Activated naive CD4-positive, alpha-beta T cell treated with anti-CD3 and anti-CD28 coated beads, Interleukin-2, amount 50 U/mL, for 72 hours (primary cell): ENCODE results near the gene PCDH8. TPM values are rescaled to one million over a fixed set of nuclear protein-coding genes. Genes with fewer than 3 reads are reported as not detected.

Experiments used
- ATAC-seq, 2 donors: fragments of 150-1000 bp; cut with Tn5 transposase; 2 replicates each; pipeline ENCODE4 v1.10.0; 2021; ENCODE audit warnings: mild to moderate bottlenecking in 2 of 2, moderate library complexity in 2 of 2
- DNase-seq, 2 donors: peaks; one replicate each; pipeline ENCODE4 v3.0.0; 2021 to 2022; ENCODE audit warnings: low spot score in 2 of 2
- H3K27ac Mint-ChIP-seq, 2 donors: one replicate each; pipeline ENCODE4 v1.8.0; 2022; ENCODE audit warnings: mild to moderate bottlenecking in 2 of 2, mixed read lengths in 2 of 2
- H3K36me3 Mint-ChIP-seq, 2 donors: one replicate each; pipeline ENCODE4 v1.8.0; 2022; ENCODE audit warnings: mixed read lengths in 2 of 2
- H3K9me3 Mint-ChIP-seq, 2 donors: one replicate each; pipeline ENCODE4 v1.8.0; 2022; ENCODE audit warnings: mixed read lengths in 2 of 2
- total RNA-seq, 2 donors: library from RNA; stranded (reverse); gene quantifications; one replicate each; pipeline ENCODE4 v1.2.3, GENCODE V29; 2022

The PCDH8 gene, protein sequence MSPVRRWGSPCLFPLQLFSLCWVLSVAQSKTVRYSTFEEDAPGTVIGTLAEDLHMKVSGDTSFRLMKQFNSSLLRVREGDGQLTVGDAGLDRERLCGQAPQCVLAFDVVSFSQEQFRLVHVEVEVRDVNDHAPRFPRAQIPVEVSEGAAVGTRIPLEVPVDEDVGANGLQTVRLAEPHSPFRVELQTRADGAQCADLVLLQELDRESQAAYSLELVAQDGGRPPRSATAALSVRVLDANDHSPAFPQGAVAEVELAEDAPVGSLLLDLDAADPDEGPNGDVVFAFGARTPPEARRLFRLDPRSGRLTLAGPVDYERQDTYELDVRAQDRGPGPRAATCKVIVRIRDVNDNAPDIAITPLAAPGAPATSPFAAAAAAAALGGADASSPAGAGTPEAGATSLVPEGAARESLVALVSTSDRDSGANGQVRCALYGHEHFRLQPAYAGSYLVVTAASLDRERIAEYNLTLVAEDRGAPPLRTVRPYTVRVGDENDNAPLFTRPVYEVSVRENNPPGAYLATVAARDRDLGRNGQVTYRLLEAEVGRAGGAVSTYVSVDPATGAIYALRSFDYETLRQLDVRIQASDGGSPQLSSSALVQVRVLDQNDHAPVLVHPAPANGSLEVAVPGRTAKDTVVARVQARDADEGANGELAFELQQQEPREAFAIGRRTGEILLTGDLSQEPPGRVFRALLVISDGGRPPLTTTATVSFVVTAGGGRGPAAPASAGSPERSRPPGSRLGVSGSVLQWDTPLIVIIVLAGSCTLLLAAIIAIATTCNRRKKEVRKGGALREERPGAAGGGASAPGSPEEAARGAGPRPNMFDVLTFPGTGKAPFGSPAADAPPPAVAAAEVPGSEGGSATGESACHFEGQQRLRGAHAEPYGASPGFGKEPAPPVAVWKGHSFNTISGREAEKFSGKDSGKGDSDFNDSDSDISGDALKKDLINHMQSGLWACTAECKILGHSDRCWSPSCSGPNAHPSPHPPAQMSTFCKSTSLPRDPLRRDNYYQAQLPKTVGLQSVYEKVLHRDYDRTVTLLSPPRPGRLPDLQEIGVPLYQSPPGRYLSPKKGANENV
- not detected for total RNA-seq

DNA sequence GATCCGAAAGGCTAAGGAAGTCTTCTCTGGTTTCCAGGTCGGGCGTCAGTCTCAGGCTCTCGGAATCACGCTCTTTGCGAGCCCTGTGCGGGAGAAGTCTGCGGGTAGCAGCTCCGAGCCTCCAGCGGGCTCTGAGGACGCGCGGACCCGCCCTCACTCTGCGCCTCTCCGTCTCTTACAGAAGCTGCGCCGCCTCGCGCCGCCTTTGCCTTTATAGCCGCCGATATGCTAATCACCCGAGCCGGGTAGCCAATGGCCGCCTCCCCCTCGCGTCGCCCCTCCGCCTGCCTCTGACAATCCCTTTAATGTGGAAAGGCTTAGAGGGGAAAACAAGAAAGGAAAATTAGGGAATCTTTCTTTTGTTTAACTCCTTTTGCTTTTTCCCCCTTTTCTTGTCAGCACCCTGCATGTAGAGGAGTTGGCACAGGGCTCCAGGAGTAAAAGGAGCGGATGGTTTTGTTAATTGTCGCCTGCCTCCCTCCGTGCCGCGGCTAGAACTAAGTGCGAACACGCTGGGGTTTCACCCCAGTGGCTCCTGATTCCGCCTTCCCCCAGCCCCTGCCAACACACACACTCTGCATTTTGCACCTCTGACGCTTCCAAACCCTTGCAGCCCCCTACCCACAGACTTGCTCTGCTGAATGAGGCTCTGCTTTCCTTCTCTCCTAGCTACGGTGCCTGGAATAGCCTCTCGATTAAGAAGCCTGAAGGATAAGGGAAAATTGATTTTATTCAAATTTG is at the start of gene PCDH8:
PCDH8 (minus strand) TSS at position 186 of the 741 bp plus-strand sequence. CDS start 204 bp downstream, outside the sequence.
- ATAC-seq: no peak
- DNase-seq: peak in 1 of 2 donors; percentile 11
- Mint-ChIP-seq H3K36me3 (peaks cover 23 to 36% of the 10 kb centered on the region in 2 donors), H3K27ac (peak within 1 kb of the TSS in 1 of 2 donors; percentile 94), H3K9me3 (peaks cover 0 to 6% of the 10 kb centered on the region in 2 donors)

DNA sequence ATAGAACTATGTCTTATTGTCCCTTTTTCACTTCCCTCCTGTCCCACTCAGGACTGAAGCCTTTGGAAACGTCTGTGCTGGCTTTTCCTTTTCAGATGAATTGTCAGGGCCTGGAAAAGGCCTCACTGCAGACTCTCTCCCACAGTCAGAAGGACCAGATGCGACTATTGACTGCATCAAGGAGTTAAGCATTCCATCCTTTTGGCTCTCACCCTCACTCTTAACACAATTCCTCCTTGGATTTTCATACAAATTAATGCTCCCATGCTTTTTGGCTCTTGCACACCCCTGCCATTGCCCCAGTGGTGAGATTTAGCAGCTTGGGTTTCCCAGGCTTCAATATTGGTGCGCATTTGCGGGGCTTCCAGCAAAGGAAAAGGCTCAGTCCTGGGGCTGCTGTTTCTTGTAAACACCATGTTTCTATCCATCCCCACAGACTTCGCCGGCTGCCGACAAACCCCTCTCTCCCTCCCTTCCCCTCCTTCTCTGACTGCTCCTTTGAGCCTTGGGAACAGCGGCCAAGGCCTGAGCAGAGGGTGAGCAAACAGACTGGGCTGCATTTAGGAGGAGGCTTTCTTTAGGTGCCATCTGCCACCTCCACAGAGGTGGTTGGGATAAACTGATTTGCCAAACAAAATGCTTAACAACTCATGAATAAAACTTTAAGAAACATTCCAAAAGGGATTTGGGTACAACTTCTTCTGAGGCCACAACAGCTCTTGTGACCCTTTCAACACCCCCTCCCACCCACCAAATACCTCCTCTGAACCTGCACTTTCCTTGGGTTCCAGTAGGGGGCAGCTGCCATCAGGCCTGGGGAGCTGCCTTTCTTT is 48.6 kb upstream of the PCDH8 start:
- no peak for ATAC-seq
- H3K9me3 Mint-ChIP-seq: no peaks in the 10 kb centered on the region
- H3K27ac Mint-ChIP-seq: no peak overlapping the region
- no peaks in the 10 kb centered on the region for H3K36me3 Mint-ChIP-seq
- DNase-seq: peak in 1 of 2 donors; percentile 7

DNA sequence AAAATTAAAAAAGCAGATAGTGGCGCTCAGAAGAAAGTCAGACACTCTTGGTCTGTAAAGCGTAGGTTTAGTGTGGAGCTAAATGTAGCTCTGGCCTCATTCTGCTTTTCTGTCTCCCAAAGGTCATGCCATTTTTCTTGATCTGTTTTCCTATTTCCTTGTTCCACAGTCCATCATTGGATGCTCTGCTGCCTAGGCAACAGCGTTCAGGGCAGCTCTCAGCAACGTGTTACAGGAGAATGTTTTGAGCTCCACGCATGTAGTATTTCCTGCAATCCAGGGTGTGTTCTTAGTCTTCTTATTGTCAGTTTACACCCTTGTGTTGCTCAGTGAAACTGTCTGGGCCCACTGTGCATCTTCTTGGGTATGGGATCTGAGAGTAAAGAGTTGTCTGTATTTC is 46.0 kb upstream of the PCDH8 start:
- Mint-ChIP-seq H3K36me3 (no peaks in the 10 kb centered on the region), H3K9me3 (peaks cover 0 to 9% of the 10 kb centered on the region in 2 donors), H3K27ac (no peak overlapping the region)
- DNase-seq: no peak
- no peak for ATAC-seq

DNA sequence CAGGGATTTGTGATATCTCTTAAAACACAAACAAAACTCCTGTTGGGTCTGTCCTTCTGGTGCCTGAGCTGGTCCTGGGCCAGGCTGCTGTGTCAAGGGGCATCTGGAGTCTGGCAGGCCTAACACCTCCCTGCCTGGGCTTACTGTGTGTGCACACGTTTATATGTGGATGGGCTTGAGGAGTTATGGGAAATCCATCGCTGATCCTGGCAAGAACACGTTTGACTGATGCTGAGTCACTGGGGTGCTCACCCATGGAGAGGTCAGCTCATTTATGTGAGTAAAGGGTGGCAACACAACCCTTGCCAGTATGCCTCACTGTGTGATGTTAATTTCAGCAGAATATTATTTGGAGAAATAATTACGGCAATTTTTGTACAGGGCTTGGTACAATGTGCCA is 44.5 kb upstream of the PCDH8 start:
- Mint-ChIP-seq H3K27ac (no peak overlapping the region), H3K9me3 (peaks cover 0 to 9% of the 10 kb centered on the region in 2 donors), H3K36me3 (no peaks in the 10 kb centered on the region)
- DNase-seq (no peak), ATAC-seq (no peak)

DNA sequence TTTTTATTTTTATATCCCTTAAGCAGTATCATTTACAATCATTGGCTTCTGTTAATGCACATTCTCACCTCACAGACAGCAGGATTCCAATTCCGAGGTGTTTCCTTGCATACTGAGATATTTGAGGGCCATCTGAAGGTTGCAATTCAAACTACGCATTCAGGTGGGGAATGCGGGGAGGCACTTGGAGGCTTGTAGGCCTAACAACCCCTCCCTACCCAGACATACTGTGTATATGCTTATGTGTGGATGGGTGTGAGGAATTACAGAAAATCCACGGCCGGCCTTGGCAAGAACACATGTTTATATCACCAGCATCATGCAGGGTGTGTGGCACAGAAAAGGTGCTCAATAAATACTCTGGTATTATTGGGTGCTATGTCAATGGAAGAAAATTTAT is 43.3 kb upstream of the PCDH8 start:
- no peaks in the 10 kb centered on the region for H3K36me3 Mint-ChIP-seq
- ATAC-seq (no peak), DNase-seq (no peak)
- H3K9me3 Mint-ChIP-seq: peaks cover 0 to 9% of the 10 kb centered on the region in 2 donors
- H3K27ac Mint-ChIP-seq: no peak overlapping the region

DNA sequence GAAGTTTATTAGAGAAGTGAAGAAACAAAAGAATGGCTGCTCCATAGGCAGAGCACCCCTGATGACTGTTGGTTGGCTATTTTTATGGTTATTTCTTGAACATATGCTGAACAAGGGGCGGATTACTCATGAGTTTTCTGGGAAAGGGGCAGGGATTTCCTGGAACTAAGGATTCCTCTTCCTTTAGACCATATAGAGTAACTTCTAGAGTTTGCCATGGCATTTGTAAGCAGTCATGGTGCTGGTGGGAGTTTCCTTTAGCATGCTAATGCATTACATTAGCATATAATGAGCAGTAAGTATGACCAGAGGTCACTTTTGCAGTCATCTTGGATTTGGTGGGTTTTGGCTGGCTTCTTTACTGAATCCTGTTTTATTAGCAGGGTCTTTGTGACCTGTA is 38.7 kb upstream of the PCDH8 start:
- DNase-seq (no peak), ATAC-seq (no peak)
- no peaks in the 10 kb centered on the region for H3K36me3 Mint-ChIP-seq
- peaks cover 0 to 12% of the 10 kb centered on the region in 2 donors for H3K9me3 Mint-ChIP-seq
- H3K27ac Mint-ChIP-seq: no peak overlapping the region

DNA sequence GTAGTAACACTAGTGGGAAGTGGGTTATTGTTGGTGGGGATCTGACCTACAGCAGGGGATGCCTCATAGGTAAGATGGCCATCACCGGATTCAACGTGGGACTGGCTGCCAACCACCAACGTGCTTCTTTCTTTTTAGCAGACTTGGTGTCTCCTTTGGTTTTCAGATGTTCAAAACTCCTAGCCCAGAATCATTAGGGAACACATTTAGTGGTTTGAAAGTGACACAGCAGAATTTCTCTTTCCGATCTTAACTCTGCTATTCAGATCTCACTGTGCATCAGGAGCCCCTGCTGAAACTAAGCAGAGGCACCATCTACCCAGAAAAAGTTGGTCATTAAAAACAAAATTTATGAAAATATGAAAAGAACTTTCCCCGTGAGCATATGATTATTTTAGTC is 36.7 kb upstream of the PCDH8 start:
- DNase-seq: no peak
- no peak overlapping the region for H3K27ac Mint-ChIP-seq
- no peak for ATAC-seq

DNA sequence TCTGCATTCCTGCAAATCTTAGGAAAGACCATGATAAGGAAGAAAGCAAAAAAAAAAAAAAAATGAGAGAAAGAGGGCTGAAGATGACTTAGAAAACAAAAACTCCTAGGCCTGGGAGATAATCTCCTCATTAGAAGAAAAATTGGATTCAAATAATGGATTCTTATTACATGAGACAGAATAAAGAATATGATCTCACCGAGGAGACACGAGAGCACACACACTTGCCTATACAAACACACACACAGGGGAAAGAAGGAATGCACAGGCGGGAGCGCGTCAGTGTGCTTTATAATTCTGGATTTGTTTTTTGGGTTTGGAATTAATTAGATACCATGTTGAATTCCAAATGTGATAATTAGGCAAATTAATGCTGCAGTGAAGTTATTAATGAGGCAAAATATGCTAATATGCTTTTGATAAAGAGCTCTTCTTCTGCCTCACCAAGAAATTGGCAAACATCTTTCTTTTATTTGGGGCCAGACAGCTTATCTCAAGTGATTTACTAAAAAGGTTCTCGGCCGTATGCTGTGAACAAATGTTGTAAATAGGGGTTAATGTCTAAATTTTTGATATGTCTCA is 36.1 kb upstream of the PCDH8 start:
- Mint-ChIP-seq H3K36me3 (no peaks in the 10 kb centered on the region), H3K9me3 (peaks cover 0 to 4% of the 10 kb centered on the region in 2 donors), H3K27ac (no peak overlapping the region)
- no peak for DNase-seq
- no peak for ATAC-seq

More for the DNA sequence above, 36.7 kb upstream of the PCDH8 start:
- H3K9me3 Mint-ChIP-seq: peaks cover 0 to 4% of the 10 kb centered on the region in 2 donors
- no peaks in the 10 kb centered on the region for H3K36me3 Mint-ChIP-seq

DNA sequence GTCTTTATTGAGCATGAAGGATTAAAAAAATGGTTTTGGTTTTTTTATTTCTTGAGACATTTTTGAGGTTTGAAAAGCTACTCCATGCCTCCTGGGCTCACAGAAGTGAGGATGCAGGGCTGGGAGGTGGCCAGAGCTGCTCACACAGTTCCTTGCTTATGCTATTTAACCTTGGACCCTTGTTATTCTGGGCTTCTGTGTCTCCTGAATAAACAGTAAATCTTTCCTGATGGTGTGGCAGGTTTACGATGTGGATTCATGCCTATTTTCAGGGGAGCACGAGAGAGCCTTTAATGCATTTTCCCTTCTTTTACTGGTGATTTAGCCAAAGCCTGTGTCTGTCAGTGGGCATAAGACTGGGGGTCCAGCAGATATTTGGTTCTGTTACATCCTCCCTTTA is 34.3 kb upstream of the PCDH8 start:
- Mint-ChIP-seq H3K36me3 (no peaks in the 10 kb centered on the region), H3K9me3 (peaks cover 0 to 8% of the 10 kb centered on the region in 2 donors), H3K27ac (no peak overlapping the region)
- ATAC-seq (no peak), DNase-seq (no peak)

DNA sequence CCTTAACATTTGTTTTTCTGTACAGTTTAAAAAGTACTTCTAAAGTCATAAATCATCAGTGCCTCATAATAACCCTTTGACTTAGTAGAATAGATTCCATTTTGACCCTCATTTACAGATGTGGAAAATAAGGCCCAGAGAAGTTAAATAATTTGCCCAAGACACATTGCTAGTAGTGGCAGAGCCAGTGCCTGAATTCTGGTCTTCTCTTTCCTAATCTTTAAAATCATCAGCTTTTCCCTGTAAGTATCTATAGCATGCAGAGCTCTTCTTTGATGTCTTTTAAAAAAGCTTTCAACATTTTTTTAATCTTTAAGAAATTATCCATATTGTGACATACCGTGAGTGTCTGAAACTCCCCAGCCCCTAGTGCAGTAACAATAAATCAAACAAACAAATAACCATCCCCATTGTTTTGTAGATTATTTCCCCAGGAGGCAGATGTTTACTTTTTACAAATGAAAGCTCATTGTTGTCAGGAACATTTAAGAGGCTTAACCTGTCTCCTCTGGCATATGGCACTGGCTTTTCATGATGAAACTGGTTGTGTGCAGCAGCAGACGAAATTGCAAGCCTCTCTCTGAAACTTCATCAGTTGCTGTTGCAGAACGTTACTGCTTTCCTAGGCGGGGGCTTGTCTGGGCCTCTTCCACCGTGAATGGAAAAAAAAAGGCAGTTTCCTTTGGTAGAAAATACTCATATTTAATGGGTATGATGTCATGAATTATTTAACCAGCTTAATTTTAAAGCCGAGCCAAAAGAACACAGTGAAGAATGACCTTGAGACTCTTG is 31.7 kb upstream of the PCDH8 start:
- DNase-seq: no peak
- Mint-ChIP-seq H3K9me3 (peaks cover 5 to 24% of the 10 kb centered on the region in 2 donors), H3K27ac (no peak overlapping the region), H3K36me3 (peaks cover 8 to 17% of the 10 kb centered on the region in 2 donors)
- no peak for ATAC-seq

DNA sequence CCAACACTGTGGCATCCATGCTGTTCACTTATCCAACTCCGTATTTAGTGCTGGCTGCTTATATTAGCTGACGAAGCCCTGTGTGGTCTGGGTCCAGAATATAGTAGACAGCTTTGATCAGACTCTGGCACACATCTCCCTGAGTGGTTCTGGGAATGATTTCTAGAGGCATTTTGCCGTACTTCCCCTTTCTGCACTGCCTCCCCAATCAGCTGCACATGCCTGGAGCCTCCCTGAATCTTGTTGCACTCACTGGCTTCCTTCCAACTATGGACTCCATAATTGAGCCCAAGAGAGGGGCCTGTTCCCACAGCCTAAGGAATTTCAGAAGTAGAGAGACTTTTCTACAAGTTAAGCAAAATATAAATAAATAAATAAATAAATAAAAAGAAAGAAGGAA is 30.4 kb upstream of the PCDH8 start:
- peaks cover 9 to 26% of the 10 kb centered on the region in 2 donors for H3K9me3 Mint-ChIP-seq
- H3K36me3 Mint-ChIP-seq: peaks cover 18 to 22% of the 10 kb centered on the region in 2 donors
- H3K27ac Mint-ChIP-seq: no peak overlapping the region
- ATAC-seq (no peak), DNase-seq (no peak)

DNA sequence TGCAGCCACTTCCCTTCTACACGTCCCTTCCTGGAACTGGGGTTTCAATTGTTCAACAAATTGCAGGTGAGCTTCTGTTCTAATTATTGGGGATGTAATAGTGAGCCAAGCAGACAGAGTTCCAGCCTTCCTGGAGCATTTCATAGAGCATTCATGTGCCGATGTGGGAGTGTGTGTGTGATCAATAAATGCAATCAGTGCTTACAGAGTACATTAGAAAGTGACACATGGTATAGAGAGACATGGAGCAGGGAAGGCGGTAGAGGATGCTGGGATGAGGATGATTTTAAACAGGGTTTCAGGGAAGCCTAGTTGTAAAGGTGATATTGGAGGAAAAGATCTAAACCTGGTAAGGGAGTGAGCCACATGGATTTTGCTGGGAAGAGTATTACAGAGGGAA is 21.7 kb upstream of the PCDH8 start:
- Mint-ChIP-seq H3K36me3 (peaks cover 4 to 10% of the 10 kb centered on the region in 2 donors), H3K27ac (no peak overlapping the region), H3K9me3 (peaks cover 6 to 10% of the 10 kb centered on the region in 2 donors)
- DNase-seq: no peak
- no peak for ATAC-seq

DNA sequence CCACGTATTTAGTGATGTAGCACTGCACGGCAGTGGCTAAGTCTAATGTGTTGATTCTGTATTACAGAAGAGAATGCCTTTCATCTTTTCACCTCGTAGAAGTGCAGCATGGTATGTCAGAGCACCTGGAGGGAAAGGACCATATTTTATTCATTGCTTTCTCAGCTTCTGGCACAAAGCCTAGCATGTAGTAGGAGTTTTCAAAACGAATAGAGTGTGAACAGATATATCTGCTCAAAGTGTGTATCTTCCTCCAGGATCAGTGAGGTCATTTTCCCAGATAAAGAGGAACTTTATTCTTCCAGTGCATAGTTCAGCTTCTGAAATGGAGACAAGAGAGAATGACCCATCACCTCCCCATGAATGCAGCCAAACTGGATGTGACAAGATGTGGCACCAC is 21.2 kb upstream of the PCDH8 start:
- no peak for ATAC-seq
- H3K27ac Mint-ChIP-seq: no peak overlapping the region

DNA sequence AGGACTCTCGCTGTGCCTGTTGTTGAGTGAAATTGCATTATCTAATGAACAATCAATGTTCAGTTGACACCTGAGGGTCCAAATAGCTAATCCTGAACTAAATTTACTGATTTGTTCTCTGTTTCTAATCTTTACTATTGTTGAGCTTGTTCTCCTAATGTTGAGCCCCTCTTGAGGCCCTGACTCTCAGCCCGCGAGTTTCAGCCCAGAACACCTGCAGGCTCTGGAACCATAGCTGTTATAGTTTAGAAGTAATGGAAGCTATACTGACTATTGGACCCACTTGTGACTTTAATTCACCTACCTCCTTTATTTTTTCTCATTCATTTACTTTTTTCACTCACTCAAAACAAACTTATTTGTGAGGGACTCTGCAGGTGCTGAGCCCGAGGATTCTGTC is 20.6 kb upstream of the PCDH8 start:
- ATAC-seq (no peak), DNase-seq (no peak)
- Mint-ChIP-seq H3K36me3 (no peaks in the 10 kb centered on the region), H3K9me3 (peaks cover 0 to 5% of the 10 kb centered on the region in 2 donors), H3K27ac (no peak overlapping the region)

More for the DNA sequence above, 21.2 kb upstream of the PCDH8 start:
- peaks cover 3 to 5% of the 10 kb centered on the region in 2 donors for H3K9me3 Mint-ChIP-seq
- DNase-seq: no peak
- peaks cover 0 to 5% of the 10 kb centered on the region in 2 donors for H3K36me3 Mint-ChIP-seq

DNA sequence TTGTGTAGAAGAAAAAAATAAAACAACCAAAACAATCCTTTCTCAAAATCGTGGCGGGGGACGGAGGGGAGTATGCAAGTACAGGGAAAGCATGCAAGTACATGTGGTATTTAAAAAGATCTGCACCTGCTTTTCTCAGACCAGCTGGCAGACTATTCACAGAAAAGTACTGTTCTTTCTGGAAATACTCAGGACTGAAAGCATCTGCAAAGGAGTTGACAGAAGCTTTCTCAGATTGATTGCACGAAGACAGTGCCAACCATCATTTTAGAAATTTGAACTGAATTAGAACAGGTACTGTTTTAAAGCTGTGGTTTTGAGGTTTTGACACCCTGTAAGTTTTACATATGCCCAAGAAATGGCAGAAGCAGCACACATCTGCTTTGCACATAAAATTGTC is 19.8 kb upstream of the PCDH8 start:
- H3K9me3 Mint-ChIP-seq: peaks cover 0 to 5% of the 10 kb centered on the region in 2 donors
- no peaks in the 10 kb centered on the region for H3K36me3 Mint-ChIP-seq
- ATAC-seq: no peak
- no peak overlapping the region for H3K27ac Mint-ChIP-seq
- no peak for DNase-seq
